OCI-LY3 (cell line): Measurements from ENCODE around the gene IFNGR1.

Experiments used
- EZH2phosphoT487 ChIP-seq: fragments of 200-600 bp; shearing (Covaris generic); IDR thresholded peaks from 2 replicates; pipeline ENCODE4 v1.6.1; 2018; ENCODE audit warnings: antibody characterized with exemption, mixed run types, low read depth
- TF ChIP-seq, protein P1 (sequence below): fragments of 200-600, 300-600 bp; sonication (generic); IDR thresholded peaks from 2 replicates; pipeline ENCODE4 v1.5.1; 2014; ENCODE audit warnings: antibody characterized with exemption, low read length, low read depth

DNA sequence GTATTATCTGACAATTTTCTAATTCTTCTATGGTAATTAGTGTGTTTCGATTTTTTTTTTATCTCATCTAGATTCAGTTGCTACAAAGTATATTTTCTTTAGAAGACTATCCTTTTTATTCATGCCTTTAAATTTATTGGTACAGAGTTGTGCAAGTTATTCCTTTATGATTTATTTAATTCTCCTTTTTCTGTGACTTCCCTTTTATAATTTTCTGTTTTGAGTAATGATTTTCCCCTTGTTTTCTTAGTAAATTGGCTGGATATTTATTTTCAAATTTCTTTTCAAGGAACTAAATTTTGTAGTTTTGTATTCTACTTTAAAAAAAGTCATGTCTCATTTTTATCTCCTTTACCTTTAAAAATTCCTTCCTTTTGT, 43.3 kb downstream of the IFNGR1 start:
- TF ChIP-seq, protein P1, sequence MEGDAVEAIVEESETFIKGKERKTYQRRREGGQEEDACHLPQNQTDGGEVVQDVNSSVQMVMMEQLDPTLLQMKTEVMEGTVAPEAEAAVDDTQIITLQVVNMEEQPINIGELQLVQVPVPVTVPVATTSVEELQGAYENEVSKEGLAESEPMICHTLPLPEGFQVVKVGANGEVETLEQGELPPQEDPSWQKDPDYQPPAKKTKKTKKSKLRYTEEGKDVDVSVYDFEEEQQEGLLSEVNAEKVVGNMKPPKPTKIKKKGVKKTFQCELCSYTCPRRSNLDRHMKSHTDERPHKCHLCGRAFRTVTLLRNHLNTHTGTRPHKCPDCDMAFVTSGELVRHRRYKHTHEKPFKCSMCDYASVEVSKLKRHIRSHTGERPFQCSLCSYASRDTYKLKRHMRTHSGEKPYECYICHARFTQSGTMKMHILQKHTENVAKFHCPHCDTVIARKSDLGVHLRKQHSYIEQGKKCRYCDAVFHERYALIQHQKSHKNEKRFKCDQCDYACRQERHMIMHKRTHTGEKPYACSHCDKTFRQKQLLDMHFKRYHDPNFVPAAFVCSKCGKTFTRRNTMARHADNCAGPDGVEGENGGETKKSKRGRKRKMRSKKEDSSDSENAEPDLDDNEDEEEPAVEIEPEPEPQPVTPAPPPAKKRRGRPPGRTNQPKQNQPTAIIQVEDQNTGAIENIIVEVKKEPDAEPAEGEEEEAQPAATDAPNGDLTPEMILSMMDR, result no peak
- TF ChIP-seq EZH2phosphoT487, result no peak
